SK-N-SH (cell line): Measurements from ENCODE around the gene FOXRED1. TPM values are rescaled to one million over a fixed set of nuclear protein-coding genes. Genes with fewer than 3 reads are reported as not detected.

Experiments used
- CTCF ChIA-PET: fragments of 300-600, 350-600 bp; formaldehyde crosslinking; extraction: SDS; loops from one replicate; lab custom pipeline; 2021; lab: Yijun Ruan, JAX
- POLR2A ChIA-PET: fragments of 350-600 bp; sonication (Branson Sonifier 250); formaldehyde crosslinking; extraction: SDS; loops from one replicate; lab custom pipeline; 2020; ENCODE audit warnings: antibody characterized with exemption, inconsistent platforms; lab: Yijun Ruan, JAX
- DNase-seq: peaks from one replicate; pipeline ENCODE4 v3.0.0; 2012
- H2AFZ ChIP-seq: fragments of 200-600 bp; sonication (generic); 2 replicates; pipeline ENCODE4 v1.8.1; 2016; ENCODE audit warnings: antibody characterized with exemption, mild to moderate bottlenecking, low read depth
- H3F3A ChIP-seq: fragments of 200-600 bp; sonication (generic); replicated peaks from 2 replicates; pipeline ENCODE3; 2016; ENCODE audit warnings: antibody characterized with exemption, mild to moderate bottlenecking; ENCODE audit not compliant: insufficient read depth
- H3K27ac ChIP-seq, 2 experiments: fragments of 200-500 bp in 1 of 2; fragments of 200-600 bp in 1 of 2; sonication (Bioruptor generic) in 1 of 2; sonication (generic), shearing (Covaris generic) in 1 of 2; 2 replicates each; pipeline versions ENCODE4 v1.5.1 to v1.6.1; 2014 to 2016; ENCODE audit warnings: low read depth in 2 of 2, inconsistent platforms in 1 of 2, low read length in 1 of 2, mild to moderate bottlenecking in 1 of 2, mixed read lengths in 1 of 2
- H3K27me3 ChIP-seq: fragments of 200-600 bp; sonication (generic), shearing (Covaris generic); 2 replicates; pipeline ENCODE4 v1.6.1; 2016; ENCODE audit warnings: mixed run types; ENCODE audit not compliant: insufficient read depth
- H3K36me3 ChIP-seq, 2 experiments: fragments of 200-500 bp in 1 of 2; fragments of 200-600 bp in 1 of 2; sonication (Bioruptor generic) in 1 of 2; sonication (generic) in 1 of 2; replicated peaks in 1 of 2; 2 replicates each; pipeline versions ENCODE3 to v1.5.1; 2014 to 2016; ENCODE audit warnings: low read length in 1 of 2, mild to moderate bottlenecking in 1 of 2; ENCODE audit not compliant: insufficient read depth in 2 of 2, control insufficient read depth in 1 of 2
- H3K4me1 ChIP-seq, 2 experiments: fragments of 200-500 bp in 1 of 2; fragments of 200-600 bp in 1 of 2; sonication (Bioruptor generic) in 1 of 2; sonication (generic), shearing (Covaris generic) in 1 of 2; 2 replicates each; pipeline versions ENCODE4 v1.5.1 to v1.6.1; 2014 to 2016; ENCODE audit warnings: low read depth in 1 of 2, low read length in 1 of 2, mixed run types in 1 of 2; ENCODE audit not compliant: insufficient read depth in 2 of 2, control insufficient read depth in 1 of 2
- H3K4me2 ChIP-seq: fragments of 200-600 bp; sonication (generic), shearing (Covaris generic); 2 replicates; pipeline ENCODE4 v1.6.1; 2017; ENCODE audit warnings: mixed run types
- H3K4me3 ChIP-seq, 2 experiments: fragments of 200-500 bp in 1 of 2; fragments of 200-600 bp in 1 of 2; sonication (Bioruptor generic) in 1 of 2; sonication (generic), shearing (Covaris generic) in 1 of 2; 2 replicates each; pipeline versions ENCODE4 v1.5.1 to v1.8.1; 2014 to 2016; ENCODE audit warnings: low read depth in 2 of 2, inconsistent platforms in 1 of 2, low read length in 1 of 2, mild to moderate bottlenecking in 1 of 2, mixed read lengths in 1 of 2, moderate library complexity in 1 of 2
- H3K79me2 ChIP-seq: fragments of 200-600 bp; sonication (generic); 2 replicates; pipeline ENCODE4 v1.8.1; 2017; ENCODE audit warnings: mild to moderate bottlenecking; ENCODE audit not compliant: insufficient read depth
- H3K9ac ChIP-seq: fragments of 200-600 bp; sonication (generic); 2 replicates; pipeline ENCODE4 v1.6.1; 2017; ENCODE audit warnings: mixed run types
- H3K9me2 ChIP-seq: fragments of 200-600 bp; sonication (generic); 2 replicates; pipeline ENCODE4 v1.6.1; 2017; ENCODE audit warnings: mixed run types
- H3K9me3 ChIP-seq: fragments of 200-600 bp; sonication (generic); 2 replicates; pipeline ENCODE4 v1.6.1; 2017; ENCODE audit warnings: mixed run types, mild to moderate bottlenecking, moderate library complexity
- H4K20me1 ChIP-seq: fragments of 200-600 bp; sonication (generic); 2 replicates; pipeline ENCODE4 v1.6.1; 2017; ENCODE audit warnings: mild to moderate bottlenecking, mixed run types; ENCODE audit not compliant: insufficient read depth
- CHD2 ChIP-seq: fragments of 150-350 bp; IDR thresholded peaks from 2 replicates; pipeline ENCODE4 v1.6.1; 2018; ENCODE audit warnings: low read length; ENCODE audit not compliant: partially characterized antibody
- ELF1 ChIP-seq: IDR thresholded peaks from 2 replicates; pipeline ENCODE4 v1.4.0; 2012
- FOSL2 ChIP-seq: IDR thresholded peaks from 2 replicates; pipeline ENCODE4 v1.4.0; 2012; ENCODE audit warnings: low read depth, mild to moderate bottlenecking, moderate library complexity, borderline replicate concordance
- GABPA ChIP-seq: IDR thresholded peaks from 2 replicates; pipeline ENCODE4 v1.4.0; 2012; ENCODE audit warnings: low read depth, mild to moderate bottlenecking
- GATA2 ChIP-seq: sonication (generic); formaldehyde crosslinking; IDR thresholded peaks from 2 replicates; pipeline ENCODE4 v1.5.0; 2020; ENCODE audit warnings: mild to moderate bottlenecking, missing genetic modification reagents
- JUND ChIP-seq: IDR thresholded peaks from 2 replicates; pipeline ENCODE4 v1.4.0; 2012
- MEF2A ChIP-seq: IDR thresholded peaks from 2 replicates; pipeline ENCODE4 v1.4.0; 2012; ENCODE audit warnings: low read depth, borderline replicate concordance
- MXI1 ChIP-seq: IDR thresholded peaks from 2 replicates; pipeline ENCODE4 v1.6.1; 2012; ENCODE audit warnings: mild to moderate bottlenecking, low read depth, low read length, improper control_type of control experiment
- NRF1 ChIP-seq: IDR thresholded peaks from 2 replicates; pipeline ENCODE4 v1.6.1; 2012; ENCODE audit warnings: low read depth, mild to moderate bottlenecking, low read length
- RAD21 ChIP-seq: IDR thresholded peaks from 2 replicates; pipeline ENCODE4 v1.6.1; 2012; ENCODE audit warnings: mild to moderate bottlenecking, low read length
- RCOR1 ChIP-seq: fragments of 150-350 bp; IDR thresholded peaks from 2 replicates; pipeline ENCODE4 v1.6.1; 2017; ENCODE audit warnings: antibody characterized with exemption, low read length
- RXRA ChIP-seq: IDR thresholded peaks from 2 replicates; pipeline ENCODE4 v1.4.0; 2012; ENCODE audit warnings: low read depth, mild to moderate bottlenecking, borderline replicate concordance
- SIN3A ChIP-seq: IDR thresholded peaks from 2 replicates; pipeline ENCODE4 v1.6.1; 2012; ENCODE audit warnings: low read depth, mild to moderate bottlenecking, low read length, moderate library complexity, borderline replicate concordance
- TAF1 ChIP-seq: IDR thresholded peaks from 2 replicates; pipeline ENCODE4 v1.6.1; 2012; ENCODE audit warnings: low read depth, mild to moderate bottlenecking, low read length, moderate library complexity, borderline replicate concordance
- TCF12 ChIP-seq: IDR thresholded peaks from 2 replicates; pipeline ENCODE4 v1.4.0; 2012
- TEAD4 ChIP-seq: IDR thresholded peaks from 2 replicates; pipeline ENCODE4 v1.4.0; 2012; ENCODE audit warnings: mild to moderate bottlenecking, borderline replicate concordance; ENCODE audit not compliant: insufficient read depth
- WGBS: methylation state at CpG from one replicate; pipeline ENCODE4 v1.1.6; 2017; ENCODE audit warnings: low lambda C conversion rate; 5-methylcytosine and 5-hydroxymethylcytosine counted together
- polyA plus RNA-seq, 3 experiments: library from polyadenylated mRNA; depleted of rRNA; stranded (reverse); fragments of >200 nt; gene quantifications; 2 replicates each; pipeline ENCODE4 v1.2.3, GENCODE V29; 2012
- TF ChIP-seq, protein P1 (sequence below): fragments of 150-350 bp; IDR thresholded peaks from 2 replicates; pipeline ENCODE4 v1.6.1; 2016; ENCODE audit warnings: mild to moderate bottlenecking, low read depth, low read length
- TF ChIP-seq, protein P2 (sequence below): IDR thresholded peaks from 2 replicates; pipeline ENCODE4 v1.4.0; 2012; ENCODE audit warnings: low read depth
- TF ChIP-seq, protein P3 (sequence below): IDR thresholded peaks from 2 replicates; pipeline ENCODE4; 2012

The FOXRED1 gene
- polyA plus RNA-seq, 1 of the 3 experiments (the other 2 are of a cell fraction): 35.2 TPM

DNA sequence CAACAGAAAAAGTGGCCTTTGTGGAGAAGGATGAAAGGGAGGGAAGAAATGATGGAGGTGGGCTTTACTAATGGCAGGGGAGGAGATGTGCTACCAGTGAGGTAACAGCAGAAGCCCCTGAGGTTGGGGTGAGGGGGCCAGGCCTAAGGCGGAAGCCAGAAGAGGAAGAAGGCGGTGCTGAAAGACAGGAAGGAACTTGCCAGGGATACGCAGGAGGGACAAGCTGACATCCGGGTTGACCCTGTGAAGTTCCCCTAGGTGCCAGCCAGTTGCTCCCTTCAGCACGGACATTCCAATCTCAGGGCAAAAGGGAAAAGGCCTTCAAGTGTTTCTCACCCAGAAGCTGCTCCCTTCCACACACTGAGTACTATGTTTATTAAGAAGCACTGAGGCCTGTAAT is 11.6 kb downstream of the FOXRED1 start:
- H3K27me3 ChIP-seq: no peaks in the 10 kb centered on the region
- H3F3A ChIP-seq: peaks cover 17% of the 10 kb centered on the region
- H3K79me2 ChIP-seq: peaks cover 18% of the 10 kb centered on the region; the same call in 1 of the 2 replicates
- no peaks in the 10 kb centered on the region for H3K9me2 ChIP-seq
- no peaks in the 10 kb centered on the region for H3K9me3 ChIP-seq
- TF ChIP-seq CHD2: no peak
- no peak for TF ChIP-seq FOSL2
- no peak for TF ChIP-seq TAF1
- TF ChIP-seq MXI1: no peak
- TF ChIP-seq, protein P1, sequence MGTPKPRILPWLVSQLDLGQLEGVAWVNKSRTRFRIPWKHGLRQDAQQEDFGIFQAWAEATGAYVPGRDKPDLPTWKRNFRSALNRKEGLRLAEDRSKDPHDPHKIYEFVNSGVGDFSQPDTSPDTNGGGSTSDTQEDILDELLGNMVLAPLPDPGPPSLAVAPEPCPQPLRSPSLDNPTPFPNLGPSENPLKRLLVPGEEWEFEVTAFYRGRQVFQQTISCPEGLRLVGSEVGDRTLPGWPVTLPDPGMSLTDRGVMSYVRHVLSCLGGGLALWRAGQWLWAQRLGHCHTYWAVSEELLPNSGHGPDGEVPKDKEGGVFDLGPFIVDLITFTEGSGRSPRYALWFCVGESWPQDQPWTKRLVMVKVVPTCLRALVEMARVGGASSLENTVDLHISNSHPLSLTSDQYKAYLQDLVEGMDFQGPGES: no peak
- TF ChIP-seq TCF12: no peak
- no peak for TF ChIP-seq MEF2A
- TF ChIP-seq SIN3A: no peak
- no peak for TF ChIP-seq RCOR1
- TF ChIP-seq RAD21: no peak
- TF ChIP-seq ELF1: no peak
- no peak for TF ChIP-seq TEAD4
- no peak overlapping the region for H3K4me2 ChIP-seq
- peaks cover 4 to 18% of the 10 kb centered on the region in 2 experiments for H3K36me3 ChIP-seq
- no peak overlapping the region for H3K9ac ChIP-seq
- ChIA-PET POLR2A (interaction anchor here (1.7 to 2.4 kb wide), 2 partner anchors 10 to 18 kb away, joined by 3 to 11 read pairs; no protein-coding TSS in a partner anchor), CTCF (interaction anchor here (1.0 kb wide), 1 partner anchor 10 kb away, joined by 3 read pairs; no protein-coding TSS in a partner anchor)
- no peak overlapping the region for H3K4me3 ChIP-seq
- DNase-seq: no peak
- peaks cover 4% of the 10 kb centered on the region; the same call in 1 of the 2 replicates for H4K20me1 ChIP-seq
- H2AFZ ChIP-seq: no peak overlapping the region
- WGBS: 97% methylated on average over 4 of the region's 5 CpGs
- H3K4me1 ChIP-seq: peaks cover 8 to 13% of the 10 kb centered on the region in 2 experiments; a peak in 1 of 4 replicates
- no peak overlapping the region for H3K27ac ChIP-seq

DNA sequence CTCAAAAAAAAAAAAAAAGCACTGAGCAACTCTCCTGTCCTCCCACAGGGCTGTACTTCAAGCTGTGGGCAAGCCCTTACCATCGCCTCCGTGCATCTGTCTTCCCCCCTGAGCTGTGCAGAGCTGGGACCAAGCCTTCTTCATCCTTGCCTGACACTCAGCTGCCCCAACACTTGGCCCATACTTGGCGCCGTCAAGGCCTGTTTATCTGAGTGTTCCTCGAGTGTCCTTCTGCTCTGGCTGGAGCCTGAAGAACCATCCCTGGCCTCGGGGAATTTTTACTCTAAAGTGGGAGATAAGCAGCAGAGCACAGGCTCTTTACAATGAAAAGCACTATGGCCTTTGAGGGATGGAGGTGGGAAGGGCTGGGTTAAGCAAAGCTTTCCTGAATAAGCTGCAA is 12.3 kb downstream of the FOXRED1 start:
- Histone ChIP-seq H3K4me1 (peaks cover 9 to 13% of the 10 kb centered on the region in 2 experiments; a peak in 1 of 4 replicates), H2AFZ (no peak overlapping the region), H3F3A (peaks cover 18% of the 10 kb centered on the region), H3K27me3 (no peaks in the 10 kb centered on the region), H3K4me2 (no peak overlapping the region), H3K9ac (no peak overlapping the region), H3K79me2 (peaks cover 24% of the 10 kb centered on the region), H3K27ac (no peak overlapping the region), H3K9me3 (no peaks in the 10 kb centered on the region), H3K36me3 (peaks cover 0 to 13% of the 10 kb centered on the region in 2 experiments), H3K9me2 (no peaks in the 10 kb centered on the region), H4K20me1 (peaks cover 6% of the 10 kb centered on the region; the same call in 1 of the 2 replicates), H3K4me3 (no peak overlapping the region)
- CTCF ChIA-PET: interaction anchor here (1.0 kb wide), 1 partner anchor 9 kb away, joined by 3 read pairs; no protein-coding TSS in a partner anchor
- 97% methylated on average over 6 of the region's 6 CpGs for WGBS
- no peak for DNase-seq
- TF ChIP-seq, protein P2, sequence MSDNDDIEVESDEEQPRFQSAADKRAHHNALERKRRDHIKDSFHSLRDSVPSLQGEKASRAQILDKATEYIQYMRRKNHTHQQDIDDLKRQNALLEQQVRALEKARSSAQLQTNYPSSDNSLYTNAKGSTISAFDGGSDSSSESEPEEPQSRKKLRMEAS: no peak
- TF ChIP-seq GATA2 (CRISPR knock-in tag) (no peak), MEF2A (no peak), JUND (no peak), RCOR1 (no peak), NRF1 (no peak), GABPA (no peak), SIN3A (no peak), FOSL2 (no peak), RXRA (no peak), TAF1 (no peak)
- TF ChIP-seq, protein P3, sequence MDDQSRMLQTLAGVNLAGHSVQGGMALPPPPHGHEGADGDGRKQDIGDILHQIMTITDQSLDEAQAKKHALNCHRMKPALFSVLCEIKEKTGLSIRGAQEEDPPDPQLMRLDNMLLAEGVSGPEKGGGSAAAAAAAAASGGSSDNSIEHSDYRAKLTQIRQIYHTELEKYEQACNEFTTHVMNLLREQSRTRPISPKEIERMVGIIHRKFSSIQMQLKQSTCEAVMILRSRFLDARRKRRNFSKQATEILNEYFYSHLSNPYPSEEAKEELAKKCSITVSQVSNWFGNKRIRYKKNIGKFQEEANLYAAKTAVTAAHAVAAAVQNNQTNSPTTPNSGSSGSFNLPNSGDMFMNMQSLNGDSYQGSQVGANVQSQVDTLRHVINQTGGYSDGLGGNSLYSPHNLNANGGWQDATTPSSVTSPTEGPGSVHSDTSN: no peak
- TF ChIP-seq, protein P1: no peak
- POLR2A ChIA-PET: interaction anchor here (1.7 to 2.4 kb wide), 3 partner anchors 10 to 19 kb away, joined by 3 to 12 read pairs (median 11); partner anchors contain the start of genes FOXRED1 and SRPRA
